IMR-90 (cell line): ENCODE data around the gene PGBD1. TPM values are rescaled to one million over a fixed set of nuclear protein-coding genes. Genes with fewer than 3 reads are reported as not detected.

Experiments used
- ATAC-seq: fragments of 200-7000 bp; cut with Tn5 transposase; 2 replicates; pipeline ENCODE4 v1.9.1; 2020; ENCODE audit warnings: low read depth, mild to moderate bottlenecking, moderate library complexity
- BruUV-seq: library from RNA; stranded (reverse); fragments of 400-500 nt; replicated peaks from 2 replicates; lab custom pipeline; 2021; lab: Mats Ljungman, UMichigan
- CTCF ChIA-PET: fragments of 300-600 bp; formaldehyde crosslinking; extraction: SDS; loops from one replicate; lab custom pipeline; 2021; ENCODE audit warnings: antibody characterized with exemption; lab: Yijun Ruan, JAX
- POLR2A ChIA-PET: fragments of 300-600 bp; sonication (Branson Sonifier 250); formaldehyde crosslinking; loops from one replicate; lab custom pipeline; 2022; ENCODE audit warnings: antibody characterized with exemption; ENCODE audit not compliant: unreplicated experiment; lab: Charles Lee
- DNase-seq: peaks from one replicate; pipeline ENCODE4 v3.0.0; 2013
- H2AFZ ChIP-seq: replicated peaks from 2 replicates; pipeline ENCODE3; 2013; ENCODE audit warnings: low read length, mild to moderate bottlenecking; ENCODE audit not compliant: poor library complexity
- H2AK5ac ChIP-seq: 2 replicates; pipeline ENCODE4 v1.6.1; 2013; ENCODE audit warnings: low read depth, low read length, inconsistent platforms
- H2AK9ac ChIP-seq: replicated peaks from 2 replicates; pipeline ENCODE3; 2013; ENCODE audit warnings: mild to moderate bottlenecking, low read depth, low read length, moderate library complexity; ENCODE audit not compliant: poor library complexity
- H2BK120ac ChIP-seq: 2 replicates; pipeline ENCODE4 v1.6.1; 2013; ENCODE audit warnings: low read depth, low read length, inconsistent platforms
- H2BK15ac ChIP-seq: 3 replicates; pipeline ENCODE4 v1.6.1; 2013; ENCODE audit warnings: low read depth, low read length, inconsistent platforms
- H2BK20ac ChIP-seq: 2 replicates; pipeline ENCODE4 v1.6.1; 2013; ENCODE audit warnings: low read depth, mild to moderate bottlenecking, inconsistent platforms, low read length, moderate library complexity
- H2BK5ac ChIP-seq: 2 replicates; pipeline ENCODE4 v1.6.1; 2013; ENCODE audit warnings: mild to moderate bottlenecking, low read depth, low read length, inconsistent platforms; ENCODE audit not compliant: poor library complexity, severe bottlenecking
- H3K14ac ChIP-seq: replicated peaks from 2 replicates; pipeline ENCODE4 v1.6.1; 2013; ENCODE audit warnings: low read depth, low read length, inconsistent platforms
- H3K18ac ChIP-seq: 2 replicates; pipeline ENCODE4 v1.6.1; 2013; ENCODE audit warnings: low read depth, low read length, control low read depth
- H3K23ac ChIP-seq: 2 replicates; pipeline ENCODE4 v1.6.1; 2013; ENCODE audit warnings: low read depth, low read length, inconsistent platforms
- H3K27ac ChIP-seq: 2 replicates; pipeline ENCODE4 v1.5.1; 2013; ENCODE audit warnings: mild to moderate bottlenecking, control low read depth, low read length; ENCODE audit not compliant: insufficient read depth
- H3K27me3 ChIP-seq: 2 replicates; pipeline ENCODE4 v1.6.1; 2013; ENCODE audit warnings: low read length; ENCODE audit not compliant: control insufficient read depth, insufficient read depth
- H3K36me3 ChIP-seq: 2 replicates; pipeline ENCODE4 v1.6.1; 2013; ENCODE audit warnings: low read length, mixed read lengths; ENCODE audit not compliant: control insufficient read depth, insufficient read depth
- H3K4ac ChIP-seq: 2 replicates; pipeline ENCODE4 v1.6.1; 2013; ENCODE audit warnings: low read depth, low read length, inconsistent platforms
- H3K4me1 ChIP-seq: 2 replicates; pipeline ENCODE4 v1.6.1; 2013; ENCODE audit warnings: low read length, mixed read lengths; ENCODE audit not compliant: control insufficient read depth, insufficient read depth
- H3K4me2 ChIP-seq: 2 replicates; pipeline ENCODE4 v1.6.1; 2013; ENCODE audit warnings: low read depth, mild to moderate bottlenecking, control low read depth, low read length, moderate library complexity
- H3K4me3 ChIP-seq: 2 replicates; pipeline ENCODE4 v1.5.1; 2013; ENCODE audit warnings: low read depth, mild to moderate bottlenecking, control low read depth, low read length, moderate library complexity; ENCODE audit not compliant: insufficient read depth
- H3K56ac ChIP-seq: 2 replicates; pipeline ENCODE4 v1.6.1; 2013; ENCODE audit warnings: low read length, inconsistent platforms; ENCODE audit not compliant: insufficient read depth; ENCODE audit errors: extremely low read depth
- H3K79me1 ChIP-seq, 2 experiments: 2 replicates each; pipeline ENCODE4 v1.6.1; 2013; ENCODE audit warnings: low read length in 2 of 2, inconsistent platforms in 1 of 2, low read depth in 1 of 2
- H3K9ac ChIP-seq: 2 replicates; pipeline ENCODE4 v1.6.1; 2013; ENCODE audit warnings: low read depth, low read length, control low read depth
- H3K9me1 ChIP-seq: 2 replicates; pipeline ENCODE4 v1.6.1; 2013; ENCODE audit warnings: low read length, inconsistent platforms; ENCODE audit not compliant: insufficient read depth
- H3K9me3 ChIP-seq: 2 replicates; pipeline ENCODE4 v1.6.1; 2013; ENCODE audit warnings: low read length; ENCODE audit not compliant: control insufficient read depth, insufficient read depth
- H4K20me1 ChIP-seq: 2 replicates; pipeline ENCODE4 v1.6.1; 2013; ENCODE audit warnings: low read length, inconsistent platforms; ENCODE audit not compliant: insufficient read depth
- H4K5ac ChIP-seq: 2 replicates; pipeline ENCODE4 v1.6.1; 2013; ENCODE audit warnings: mild to moderate bottlenecking, low read depth, low read length, control low read depth
- H4K8ac ChIP-seq, 2 experiments: 2 replicates each; pipeline ENCODE4 v1.6.1; 2013; ENCODE audit warnings: low read depth in 2 of 2, low read length in 2 of 2, control low read depth in 1 of 2, inconsistent platforms in 1 of 2
- H4K91ac ChIP-seq: 2 replicates; pipeline ENCODE4 v1.6.1; 2013; ENCODE audit warnings: low read depth, low read length, inconsistent platforms; ENCODE audit not compliant: insufficient read depth
- BHLHE40 ChIP-seq: fragments of 150-350 bp; IDR thresholded peaks from 2 replicates; pipeline ENCODE4 v1.6.1; 2016; ENCODE audit warnings: mild to moderate bottlenecking, low read depth, low read length
- CEBPB ChIP-seq: IDR thresholded peaks from 2 replicates; pipeline ENCODE4 v1.6.1; 2012; ENCODE audit warnings: low read depth, low read length, improper control_type of control experiment
- CHD1 ChIP-seq: IDR thresholded peaks from 2 replicates; pipeline ENCODE4 v1.6.1; 2012; ENCODE audit warnings: low read depth, low read length, improper control_type of control experiment
- FOS ChIP-seq: fragments of 150-350 bp; IDR thresholded peaks from 2 replicates; pipeline ENCODE4 v1.6.1; 2016; ENCODE audit warnings: low read depth, low read length
- MAZ ChIP-seq: IDR thresholded peaks from 2 replicates; pipeline ENCODE4 v1.6.1; 2012; ENCODE audit warnings: low read depth, mild to moderate bottlenecking, low read length, improper control_type of control experiment, moderate library complexity, borderline replicate concordance
- MXI1 ChIP-seq: IDR thresholded peaks from 2 replicates; pipeline ENCODE4 v1.6.1; 2012; ENCODE audit warnings: low read depth, mild to moderate bottlenecking, low read length, moderate library complexity, borderline replicate concordance
- NFE2L2 ChIP-seq: fragments of 150-350 bp; IDR thresholded peaks from 2 replicates; pipeline ENCODE4 v1.6.1; 2016; ENCODE audit warnings: low read depth, mild to moderate bottlenecking, low read length
- POLR2A ChIP-seq: IDR thresholded peaks from 2 replicates; pipeline ENCODE4 v1.6.1; 2012; ENCODE audit warnings: mild to moderate bottlenecking, low read depth, low read length
- RCOR1 ChIP-seq: IDR thresholded peaks from 2 replicates; pipeline ENCODE4 v1.6.1; 2012; ENCODE audit warnings: mild to moderate bottlenecking, low read length, improper control_type of control experiment; ENCODE audit not compliant: insufficient replicate concordance
- SMC3 ChIP-seq: fragments of 150-350 bp; IDR thresholded peaks from 2 replicates; pipeline ENCODE4 v1.6.1; 2016; ENCODE audit warnings: low read depth, mild to moderate bottlenecking, antibody characterized with exemption, low read length, moderate library complexity
- WGBS, 2 experiments: methylation state at CpG; one replicate each; pipeline versions ENCODE4 v1.1.5 to v1.1.7; 2013; ENCODE audit warnings: missing lambda C conversion rate in 2 of 2; ENCODE audit not compliant: insufficient read length in 1 of 2; ENCODE audit errors: extremely low coverage in 2 of 2; 5-methylcytosine and 5-hydroxymethylcytosine counted together
- dilution Hi-C: fragments of 300-500 bp; cut with HindIII; formaldehyde crosslinking; loops from one replicate; pipeline ENCODE4 v1.14.3; 2018; ENCODE audit warnings: low sequenced_read_pairs; ENCODE audit not compliant: unreplicated experiment
- in situ Hi-C: fragments of 300-500 bp; cut with MboI; formaldehyde crosslinking; loops from 3 replicates; pipeline ENCODE4 v1.14.3; 2019; ENCODE audit warnings: low sequenced_read_pairs, inconsistent platforms, mixed read lengths
- intact Hi-C: fragments of 100-400 bp; cut with micrococcal nuclease; formaldehyde crosslinking; loops from 2 replicates; pipeline ENCODE4 v1.10.0; 2022
- polyA plus RNA-seq, 3 experiments: library from polyadenylated mRNA; depleted of rRNA; stranded (reverse); fragments of >200 nt; gene quantifications; 2 replicates each; pipeline ENCODE4 v1.2.3, GENCODE V29; 2012; ENCODE audit warnings: low replicate concordance in 1 of 3
- total RNA-seq: library from RNA; depleted of rRNA; stranded (reverse); fragments of >200 nt; gene quantifications from 2 replicates; pipeline ENCODE4 v1.2.3, GENCODE V29; 2012
- TF ChIP-seq, protein P1 (sequence below): conservative IDR thresholded peaks from 2 replicates; pipeline ENCODE4 v1.5.1; 2012; ENCODE audit warnings: mild to moderate bottlenecking, low read depth, low read length, improper control_type of control experiment
- TF ChIP-seq, protein P2 (sequence below): fragments of 150-350 bp; IDR thresholded peaks from 2 replicates; pipeline ENCODE4 v1.6.1; 2017; ENCODE audit warnings: mild to moderate bottlenecking, antibody characterized with exemption, low read length, low read depth

PGBD1 gene
- total and polyA plus RNA-seq, 2 of the 4 experiments (the other 2 are of a cell fraction) = 3.9 to 6.3 TPM

DNA sequence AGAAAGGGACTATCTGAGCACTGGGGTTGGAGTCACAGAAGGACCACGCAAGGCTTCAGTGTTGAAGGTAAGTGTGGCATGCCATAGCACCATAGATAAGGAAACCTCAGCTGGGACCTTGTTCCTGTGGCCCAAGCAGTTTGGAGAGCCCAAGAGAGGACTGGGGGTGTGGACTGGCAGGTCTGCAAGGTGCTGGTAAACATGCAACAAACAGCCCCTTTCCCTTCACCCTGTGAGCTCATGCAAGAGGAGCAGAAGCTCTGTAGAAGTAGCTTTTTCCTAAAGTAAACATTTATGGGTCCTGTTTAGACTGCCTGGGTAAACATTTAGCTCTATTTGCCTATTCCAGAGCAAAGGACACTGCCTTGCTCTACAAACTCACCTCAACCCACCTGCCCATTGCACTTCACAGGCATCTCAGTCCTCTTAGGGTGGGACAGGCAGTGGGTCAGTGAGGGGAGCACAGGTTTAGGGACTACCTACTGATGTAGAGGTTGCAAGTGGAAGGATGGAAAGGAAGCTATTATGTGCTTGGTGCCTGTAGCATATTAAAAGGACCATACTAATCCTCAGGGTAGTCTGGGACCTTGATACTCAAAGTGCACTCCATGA, 42.5 kb downstream of the PGBD1 start:
- Histone ChIP-seq H3K27ac (no peak overlapping the region), H3K18ac (no peak overlapping the region), H4K20me1 (no peaks in the 10 kb centered on the region), H2AFZ (no peak overlapping the region), H3K9ac (no peak overlapping the region), H3K36me3 (peaks cover 11% of the 10 kb centered on the region), H2BK20ac (no peak overlapping the region), H2AK5ac (no peak overlapping the region), H3K4me1 (no peaks in the 10 kb centered on the region), H3K4ac (no peak overlapping the region), H3K79me1 (no peaks in the 10 kb centered on the region), H3K14ac (no peak overlapping the region), H3K56ac (no peak overlapping the region), H3K27me3 (no peaks in the 10 kb centered on the region), H2AK9ac (no peak overlapping the region), H3K23ac (no peak overlapping the region), H2BK5ac (no peak overlapping the region), H4K91ac (no peak overlapping the region), H3K9me3 (peaks cover 22% of the 10 kb centered on the region), H3K4me2 (no peak overlapping the region), H3K4me3 (no peak overlapping the region), H4K8ac (no peak overlapping the region), H3K9me1 (no peaks in the 10 kb centered on the region), H2BK15ac (no peak overlapping the region), H4K5ac (no peak overlapping the region), H2BK120ac (no peak overlapping the region)
- ChIA-PET POLR2A (no interaction called here), CTCF (no interaction called here)
- ATAC-seq (no peak), DNase-seq (no peak)
- no TSS peak for BruUV-seq
- dilution Hi-C loops = no loop called here
- 100% methylated on average over 1 of the region's 1 CpG; no CpG with 5 or more reads in 1 of the 2 experiments for WGBS, 2 experiments
- intact Hi-C loops = no loop called here
- TF ChIP-seq NFE2L2 = no peak
- TF ChIP-seq BHLHE40 = no peak
- TF ChIP-seq, protein P1, sequence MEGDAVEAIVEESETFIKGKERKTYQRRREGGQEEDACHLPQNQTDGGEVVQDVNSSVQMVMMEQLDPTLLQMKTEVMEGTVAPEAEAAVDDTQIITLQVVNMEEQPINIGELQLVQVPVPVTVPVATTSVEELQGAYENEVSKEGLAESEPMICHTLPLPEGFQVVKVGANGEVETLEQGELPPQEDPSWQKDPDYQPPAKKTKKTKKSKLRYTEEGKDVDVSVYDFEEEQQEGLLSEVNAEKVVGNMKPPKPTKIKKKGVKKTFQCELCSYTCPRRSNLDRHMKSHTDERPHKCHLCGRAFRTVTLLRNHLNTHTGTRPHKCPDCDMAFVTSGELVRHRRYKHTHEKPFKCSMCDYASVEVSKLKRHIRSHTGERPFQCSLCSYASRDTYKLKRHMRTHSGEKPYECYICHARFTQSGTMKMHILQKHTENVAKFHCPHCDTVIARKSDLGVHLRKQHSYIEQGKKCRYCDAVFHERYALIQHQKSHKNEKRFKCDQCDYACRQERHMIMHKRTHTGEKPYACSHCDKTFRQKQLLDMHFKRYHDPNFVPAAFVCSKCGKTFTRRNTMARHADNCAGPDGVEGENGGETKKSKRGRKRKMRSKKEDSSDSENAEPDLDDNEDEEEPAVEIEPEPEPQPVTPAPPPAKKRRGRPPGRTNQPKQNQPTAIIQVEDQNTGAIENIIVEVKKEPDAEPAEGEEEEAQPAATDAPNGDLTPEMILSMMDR = no peak
- no peak for TF ChIP-seq SMC3
- TF ChIP-seq, protein P2, sequence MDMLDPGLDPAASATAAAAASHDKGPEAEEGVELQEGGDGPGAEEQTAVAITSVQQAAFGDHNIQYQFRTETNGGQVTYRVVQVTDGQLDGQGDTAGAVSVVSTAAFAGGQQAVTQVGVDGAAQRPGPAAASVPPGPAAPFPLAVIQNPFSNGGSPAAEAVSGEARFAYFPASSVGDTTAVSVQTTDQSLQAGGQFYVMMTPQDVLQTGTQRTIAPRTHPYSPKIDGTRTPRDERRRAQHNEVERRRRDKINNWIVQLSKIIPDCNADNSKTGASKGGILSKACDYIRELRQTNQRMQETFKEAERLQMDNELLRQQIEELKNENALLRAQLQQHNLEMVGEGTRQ = no peak
- no peak for TF ChIP-seq MAZ
- no peak for TF ChIP-seq POLR2A
- TF ChIP-seq MXI1 = no peak
- TF ChIP-seq RCOR1 = no peak
- TF ChIP-seq CHD1 = no peak
- no peak for TF ChIP-seq FOS
- TF ChIP-seq CEBPB = no peak
- in situ Hi-C loops = no loop called here
